ENCODE data around the gene LRRC4B.

Gene LRRC4B

GRCh38 chr19:50496189-50497021, 71.8 kb downstream of the LRRC4B start:
- H3K4me3 ChIP-seq (ENCODE audit: control insufficient read depth, low read depth, low read length): no peak overlapping the region
- TF ChIP-seq CTCF (conservative IDR thresholded peaks at IDR 0.05; ENCODE audit: control insufficient read depth, insufficient read depth, low read depth, low read length): no peak
- DNase-seq (ENCODE audit: low read depth): no peak

- TF ChIP-seq CTCF (conservative IDR thresholded peaks at IDR 0.05; ENCODE audit: control insufficient read depth, insufficient read depth, low read depth, low read length): no peak
- no peak for DNase-seq (ENCODE audit: low read depth)
These were observed 73.2 kb downstream of the LRRC4B start for GRCh38 chr19:50495020-50495531.

GRCh38 chr19:50494186-50495019, 73.8 kb downstream of the LRRC4B start:
- TF ChIP-seq CTCF (conservative IDR thresholded peaks at IDR 0.05; ENCODE audit: control insufficient read depth, insufficient read depth, low read depth, low read length): no peak
- no peak for DNase-seq (ENCODE audit: low read depth)
- H3K4me3 ChIP-seq (ENCODE audit: control insufficient read depth, low read depth, low read length): no peak overlapping the region

More at GRCh38 chr19:50495020-50495531, 73.2 kb downstream of the LRRC4B start:
- no peak overlapping the region for H3K4me3 ChIP-seq (ENCODE audit: control insufficient read depth, low read depth, low read length)

- H3K4me3 ChIP-seq (ENCODE audit: control insufficient read depth, low read depth, low read length): no peak overlapping the region
- TF ChIP-seq CTCF (conservative IDR thresholded peaks at IDR 0.05; ENCODE audit: control insufficient read depth, insufficient read depth, low read depth, low read length): no peak
- DNase-seq (ENCODE audit: low read depth): no peak
These were observed 75.1 kb downstream of the LRRC4B start for GRCh38 chr19:50493171-50493570.

GRCh38 chr19:50492303-50493052, 75.8 kb downstream of the LRRC4B start:
- TF ChIP-seq CTCF (conservative IDR thresholded peaks at IDR 0.05; ENCODE audit: control insufficient read depth, insufficient read depth, low read depth, low read length): no peak
- no peak overlapping the region for H3K4me3 ChIP-seq (ENCODE audit: control insufficient read depth, low read depth, low read length)
- no peak for DNase-seq (ENCODE audit: low read depth)

GRCh38 chr19:50490991-50491472, 77.2 kb downstream of the LRRC4B start:
- TF ChIP-seq CTCF (conservative IDR thresholded peaks at IDR 0.05; ENCODE audit: control insufficient read depth, insufficient read depth, low read depth, low read length): no peak
- no peak for DNase-seq (ENCODE audit: low read depth)
- no peak overlapping the region for H3K4me3 ChIP-seq (ENCODE audit: control insufficient read depth, low read depth, low read length)
